ENCODE results near the gene CCDC170. TPM values are rescaled to one million over a fixed set of nuclear protein-coding genes. Genes with fewer than 3 reads are reported as not detected.

CCDC170 gene
- total RNA-seq, 6 donors from 2014 or later, result 1.7 to 28.3 (median 5.2) TPM

DNA sequence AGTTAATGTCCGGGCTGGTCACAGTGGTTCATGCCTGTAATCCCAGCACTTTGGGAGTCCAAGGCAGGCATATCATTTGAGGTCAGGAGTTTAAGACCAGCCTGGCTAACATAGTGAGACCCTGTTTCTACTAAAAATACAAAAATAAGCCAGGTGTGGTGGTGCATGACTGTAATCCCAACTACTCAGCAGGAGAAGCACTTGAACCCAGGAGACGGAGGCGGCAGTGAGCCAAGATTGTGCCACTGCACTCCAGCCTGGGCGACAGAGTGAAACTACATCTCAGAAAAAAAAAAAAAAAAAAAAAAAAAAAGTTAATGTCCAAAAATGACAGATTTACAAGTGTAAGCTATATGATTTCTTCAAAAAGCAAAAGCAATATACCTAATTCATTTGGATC, 124.9 kb downstream of the CCDC170 start:
- Histone ChIP-seq H3K4me1 (no peaks in the 10 kb centered on the region), H3K36me3 (no peaks in the 10 kb centered on the region), H3K27me3 (no peaks in the 10 kb centered on the region), H3K27ac (no peak overlapping the region), H3K4me3 (no peak overlapping the region), H3K9me3 (no peaks in the 10 kb centered on the region)
- no peak for ATAC-seq (ENCODE audit: low FRiP score in 2 of 2)
- no peak for DNase-seq
- TF ChIP-seq EP300 (IDR thresholded peaks at IDR 0.05), result no peak
- TF ChIP-seq, protein P1, sequence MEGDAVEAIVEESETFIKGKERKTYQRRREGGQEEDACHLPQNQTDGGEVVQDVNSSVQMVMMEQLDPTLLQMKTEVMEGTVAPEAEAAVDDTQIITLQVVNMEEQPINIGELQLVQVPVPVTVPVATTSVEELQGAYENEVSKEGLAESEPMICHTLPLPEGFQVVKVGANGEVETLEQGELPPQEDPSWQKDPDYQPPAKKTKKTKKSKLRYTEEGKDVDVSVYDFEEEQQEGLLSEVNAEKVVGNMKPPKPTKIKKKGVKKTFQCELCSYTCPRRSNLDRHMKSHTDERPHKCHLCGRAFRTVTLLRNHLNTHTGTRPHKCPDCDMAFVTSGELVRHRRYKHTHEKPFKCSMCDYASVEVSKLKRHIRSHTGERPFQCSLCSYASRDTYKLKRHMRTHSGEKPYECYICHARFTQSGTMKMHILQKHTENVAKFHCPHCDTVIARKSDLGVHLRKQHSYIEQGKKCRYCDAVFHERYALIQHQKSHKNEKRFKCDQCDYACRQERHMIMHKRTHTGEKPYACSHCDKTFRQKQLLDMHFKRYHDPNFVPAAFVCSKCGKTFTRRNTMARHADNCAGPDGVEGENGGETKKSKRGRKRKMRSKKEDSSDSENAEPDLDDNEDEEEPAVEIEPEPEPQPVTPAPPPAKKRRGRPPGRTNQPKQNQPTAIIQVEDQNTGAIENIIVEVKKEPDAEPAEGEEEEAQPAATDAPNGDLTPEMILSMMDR (IDR thresholded peaks at IDR 0.05), result no peak
- TF ChIP-seq POLR2A (IDR thresholded peaks at IDR 0.05), result no peak
- no peak for TF ChIP-seq POLR2AphosphoS5 (IDR thresholded peaks at IDR 0.05)
- 91 to 93% methylated on average over 4 of the region's 4 CpGs for WGBS, 2 donors

DNA sequence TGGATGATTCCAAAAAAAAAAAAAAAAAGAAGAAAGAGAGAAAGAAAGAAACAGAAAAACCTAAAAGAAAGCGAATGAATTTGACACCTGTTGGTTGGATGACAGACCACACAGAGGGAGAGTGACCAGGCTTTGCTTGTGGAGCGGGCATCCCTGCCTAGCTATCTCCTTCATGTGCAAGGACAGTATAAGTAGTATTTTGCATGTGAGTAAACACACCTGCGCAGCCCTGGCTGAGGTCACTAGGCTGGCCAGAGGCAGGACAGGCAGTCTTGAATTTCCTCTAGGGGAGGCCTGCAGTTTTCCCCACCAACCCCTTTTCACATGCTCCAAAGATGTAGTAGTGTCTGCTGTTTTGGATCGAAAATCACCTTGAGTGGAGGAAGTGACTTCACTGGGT, 126.4 kb downstream of the CCDC170 start:
- TF ChIP-seq EP300 (IDR thresholded peaks at IDR 0.05), result no peak
- no peak for TF ChIP-seq POLR2A (IDR thresholded peaks at IDR 0.05)
- no peak for TF ChIP-seq POLR2AphosphoS5 (IDR thresholded peaks at IDR 0.05)
- TF ChIP-seq, protein P1 (IDR thresholded peaks at IDR 0.05), result no peak
- WGBS, 2 donors, result 57 to 83% methylated on average over 4 of the region's 4 CpGs
- Histone ChIP-seq H3K4me1 (no peaks in the 10 kb centered on the region), H3K36me3 (no peaks in the 10 kb centered on the region), H3K9me3 (no peaks in the 10 kb centered on the region), H3K4me3 (no peak overlapping the region), H3K27me3 (no peaks in the 10 kb centered on the region), H3K27ac (no peak overlapping the region)
- no peak for ATAC-seq (ENCODE audit: low FRiP score in 2 of 2)
- DNase-seq, result no peak

DNA sequence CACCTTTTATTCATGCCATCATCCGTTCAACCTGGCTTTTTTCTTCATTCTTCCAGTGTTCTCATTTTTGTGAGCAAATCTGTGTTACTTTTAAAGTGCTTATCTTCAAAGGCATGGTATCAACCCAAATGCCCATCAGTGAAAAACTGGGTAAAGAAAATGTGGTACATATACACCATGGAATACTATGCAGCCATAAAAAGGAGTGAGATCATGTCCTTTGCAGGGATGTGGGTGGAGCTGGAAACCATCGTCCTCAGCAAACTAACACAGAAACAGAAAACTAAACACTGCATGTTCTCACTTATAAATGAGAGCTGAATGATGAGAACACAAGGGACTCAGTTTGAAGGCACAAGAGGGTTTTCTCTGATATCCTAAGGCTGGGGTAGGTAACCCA, 130.3 kb downstream of the CCDC170 start:
- 82 to 93% methylated on average over 2 of the region's 2 CpGs for WGBS, 2 donors
- no peaks in the 10 kb centered on the region for H3K27me3 ChIP-seq
- no peak overlapping the region for H3K4me3 ChIP-seq
- ATAC-seq (ENCODE audit: low FRiP score in 2 of 2) (no peak), DNase-seq (no peak)
- H3K27ac ChIP-seq, result no peak overlapping the region
- no peaks in the 10 kb centered on the region for H3K36me3 ChIP-seq
- TF ChIP-seq POLR2AphosphoS5 (IDR thresholded peaks at IDR 0.05) (no peak), EP300 (IDR thresholded peaks at IDR 0.05) (no peak), POLR2A (IDR thresholded peaks at IDR 0.05) (no peak)
- H3K4me1 ChIP-seq, result no peaks in the 10 kb centered on the region
- H3K9me3 ChIP-seq, result no peaks in the 10 kb centered on the region

DNA sequence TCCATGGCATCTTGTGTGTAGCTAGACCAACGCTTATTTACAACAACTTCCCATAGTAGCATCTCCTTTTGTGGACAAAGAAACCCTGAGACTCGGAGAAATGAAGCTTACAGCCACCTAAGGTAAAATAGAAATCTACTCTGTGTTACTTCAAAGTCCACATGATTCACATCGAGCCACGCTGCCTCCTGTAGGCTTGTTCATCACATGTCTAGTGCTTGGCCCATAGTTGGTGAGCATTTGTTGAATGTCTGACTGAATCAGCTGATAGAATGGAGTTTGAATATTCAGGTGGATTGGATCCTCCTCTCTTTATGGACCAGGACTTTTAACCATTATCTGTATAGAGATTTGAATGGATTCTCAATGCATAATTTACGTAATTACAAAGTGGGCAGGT, 130.7 kb downstream of the CCDC170 start:
- H3K9me3 ChIP-seq, result no peaks in the 10 kb centered on the region
- H3K4me1 ChIP-seq, result no peaks in the 10 kb centered on the region
- H3K4me3 ChIP-seq, result no peak overlapping the region
- no peaks in the 10 kb centered on the region for H3K36me3 ChIP-seq
- H3K27ac ChIP-seq, result no peak overlapping the region
- ATAC-seq (ENCODE audit: low FRiP score in 2 of 2), result no peak
- 73 to 86% methylated on average over 5 of the region's 5 CpGs for WGBS, 2 donors
- H3K27me3 ChIP-seq, result no peaks in the 10 kb centered on the region
- TF ChIP-seq, protein P1 (IDR thresholded peaks at IDR 0.05), result no peak
- TF ChIP-seq POLR2AphosphoS5 (IDR thresholded peaks at IDR 0.05) (no peak), POLR2A (IDR thresholded peaks at IDR 0.05) (no peak), EP300 (IDR thresholded peaks at IDR 0.05) (no peak)
- DNase-seq, result no peak

DNA sequence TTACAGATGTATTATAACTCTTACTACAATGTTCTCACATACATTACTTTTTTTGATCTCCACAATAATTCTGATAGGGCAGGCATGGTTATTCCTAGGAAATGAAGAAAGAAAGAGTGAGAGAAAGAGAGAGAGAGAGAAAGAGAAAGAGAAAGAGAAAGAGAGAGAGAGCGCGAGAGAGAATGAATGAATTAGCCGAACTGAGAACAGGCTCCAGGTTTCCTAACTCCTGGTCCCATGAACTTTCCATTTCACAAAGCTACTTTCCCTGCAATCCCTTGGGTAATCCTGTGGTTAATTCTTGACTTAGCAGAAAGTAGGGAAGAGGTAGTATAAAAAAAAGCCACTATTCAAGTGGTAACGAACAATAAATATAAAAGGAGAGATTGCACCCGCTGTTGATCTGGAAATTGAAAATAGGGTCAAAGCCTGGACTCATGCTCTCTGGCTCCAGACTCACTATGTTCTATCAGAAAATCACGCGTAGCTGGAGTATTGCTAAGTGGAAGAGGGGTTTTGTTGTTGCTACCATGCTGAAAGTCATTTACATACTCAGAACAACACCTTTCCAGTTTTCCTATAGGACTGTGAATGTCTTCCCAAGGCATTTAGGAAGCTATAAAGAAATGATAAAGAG, 131.2 kb downstream of the CCDC170 start:
- H3K4me3 ChIP-seq, result no peak overlapping the region
- DNase-seq (no peak), ATAC-seq (ENCODE audit: low FRiP score in 2 of 2) (no peak)
- H3K9me3 ChIP-seq, result no peaks in the 10 kb centered on the region
- TF ChIP-seq POLR2AphosphoS5 (IDR thresholded peaks at IDR 0.05) (no peak), POLR2A (IDR thresholded peaks at IDR 0.05) (no peak), EP300 (IDR thresholded peaks at IDR 0.05) (no peak)
- TF ChIP-seq, protein P1 (IDR thresholded peaks at IDR 0.05), result no peak
- no peaks in the 10 kb centered on the region for H3K4me1 ChIP-seq
- H3K27ac ChIP-seq, result no peak overlapping the region
- H3K27me3 ChIP-seq, result no peaks in the 10 kb centered on the region
- H3K36me3 ChIP-seq, result no peaks in the 10 kb centered on the region
- 88 to 91% methylated on average over 7 of the region's 7 CpGs for WGBS, 2 donors

All from upper lobe of left lung (tissue), 6 donors.